ENCODE results near the gene EPS8L3. TPM values are rescaled to one million over a fixed set of nuclear protein-coding genes. Genes with fewer than 3 reads are reported as not detected.

EPS8L3 gene
- total RNA-seq, 1 donor from 2014 or later = not detected

- DNase-seq = no peak
- peaks cover 5% of the 10 kb centered on the region for H3K27me3 Mint-ChIP-seq (ENCODE audit: unreplicated experiment)
- H3K4me1 Mint-ChIP-seq (ENCODE audit: low read depth, unreplicated experiment) = no peaks in the 10 kb centered on the region
- no peak overlapping the region for H3K4me3 Mint-ChIP-seq (ENCODE audit: unreplicated experiment)
- H3K36me3 Mint-ChIP-seq (ENCODE audit: unreplicated experiment) = peaks cover 10% of the 10 kb centered on the region
- no peak overlapping the region for H3K27ac Mint-ChIP-seq (ENCODE audit: unreplicated experiment)
- H3K9me3 Mint-ChIP-seq (ENCODE audit: unreplicated experiment) = no peaks in the 10 kb centered on the region
- no peak for TF ChIP-seq CTCF (IDR thresholded peaks at IDR 0.05; ENCODE audit: partially characterized antibody, unreplicated experiment)
Observed at GRCh38 chr1:109777436-109777835, 13.7 kb upstream of the EPS8L3 start.

- Mint-ChIP-seq H3K4me3 (ENCODE audit: unreplicated experiment) (no peak overlapping the region), H3K27ac (ENCODE audit: unreplicated experiment) (no peak overlapping the region), H3K4me1 (ENCODE audit: low read depth, unreplicated experiment) (no peaks in the 10 kb centered on the region), H3K27me3 (ENCODE audit: unreplicated experiment) (peaks cover 5% of the 10 kb centered on the region), H3K9me3 (ENCODE audit: unreplicated experiment) (no peaks in the 10 kb centered on the region), H3K36me3 (ENCODE audit: unreplicated experiment) (peaks cover 10% of the 10 kb centered on the region)
- TF ChIP-seq CTCF (IDR thresholded peaks at IDR 0.05; ENCODE audit: partially characterized antibody, unreplicated experiment) = peak; percentile 99
- DNase-seq = peak; percentile 85
Observed at GRCh38 chr1:109776911-109777310, 13.2 kb upstream of the EPS8L3 start.

GRCh38 chr1:109776206-109776835 lies 12.6 kb upstream of the EPS8L3 start:
- Mint-ChIP-seq H3K9me3 (ENCODE audit: unreplicated experiment) (no peaks in the 10 kb centered on the region), H3K4me3 (ENCODE audit: unreplicated experiment) (no peak overlapping the region), H3K4me1 (ENCODE audit: low read depth, unreplicated experiment) (no peaks in the 10 kb centered on the region), H3K27ac (ENCODE audit: unreplicated experiment) (no peak overlapping the region), H3K27me3 (ENCODE audit: unreplicated experiment) (peaks cover 5% of the 10 kb centered on the region), H3K36me3 (ENCODE audit: unreplicated experiment) (peaks cover 10% of the 10 kb centered on the region)
- TF ChIP-seq CTCF (IDR thresholded peaks at IDR 0.05; ENCODE audit: partially characterized antibody, unreplicated experiment) = no peak
- DNase-seq = no peak

DNA sequence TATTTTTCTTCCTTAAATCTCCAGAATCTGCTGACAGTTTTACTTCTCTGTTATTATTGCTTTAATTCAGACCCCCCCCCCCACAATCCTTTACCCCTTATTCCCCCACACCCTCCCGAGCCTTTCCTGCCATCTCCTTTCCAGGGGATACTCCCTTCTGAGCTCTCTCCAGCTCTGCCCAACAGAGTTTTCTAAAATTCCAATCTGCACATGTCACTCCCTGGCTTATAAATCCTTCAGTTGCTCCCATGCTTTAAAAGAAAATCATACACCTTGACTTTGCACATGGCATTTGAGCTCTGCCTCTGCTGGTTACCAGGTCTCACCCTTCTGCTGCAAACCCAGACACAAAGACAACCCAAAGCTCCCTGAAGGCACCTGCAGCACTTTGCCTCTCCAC lies 11.7 kb upstream of the EPS8L3 start:
- TF ChIP-seq CTCF (IDR thresholded peaks at IDR 0.05; ENCODE audit: partially characterized antibody, unreplicated experiment) = no peak
- DNase-seq = no peak
- H3K4me1 Mint-ChIP-seq (ENCODE audit: low read depth, unreplicated experiment) = peaks cover 2% of the 10 kb centered on the region
- no peak overlapping the region for H3K27ac Mint-ChIP-seq (ENCODE audit: unreplicated experiment)
- H3K36me3 Mint-ChIP-seq (ENCODE audit: unreplicated experiment) = peaks cover 2% of the 10 kb centered on the region
- H3K27me3 Mint-ChIP-seq (ENCODE audit: unreplicated experiment) = peaks cover 5% of the 10 kb centered on the region
- no peak overlapping the region for H3K4me3 Mint-ChIP-seq (ENCODE audit: unreplicated experiment)
- peaks cover 1% of the 10 kb centered on the region for H3K9me3 Mint-ChIP-seq (ENCODE audit: unreplicated experiment)

DNA sequence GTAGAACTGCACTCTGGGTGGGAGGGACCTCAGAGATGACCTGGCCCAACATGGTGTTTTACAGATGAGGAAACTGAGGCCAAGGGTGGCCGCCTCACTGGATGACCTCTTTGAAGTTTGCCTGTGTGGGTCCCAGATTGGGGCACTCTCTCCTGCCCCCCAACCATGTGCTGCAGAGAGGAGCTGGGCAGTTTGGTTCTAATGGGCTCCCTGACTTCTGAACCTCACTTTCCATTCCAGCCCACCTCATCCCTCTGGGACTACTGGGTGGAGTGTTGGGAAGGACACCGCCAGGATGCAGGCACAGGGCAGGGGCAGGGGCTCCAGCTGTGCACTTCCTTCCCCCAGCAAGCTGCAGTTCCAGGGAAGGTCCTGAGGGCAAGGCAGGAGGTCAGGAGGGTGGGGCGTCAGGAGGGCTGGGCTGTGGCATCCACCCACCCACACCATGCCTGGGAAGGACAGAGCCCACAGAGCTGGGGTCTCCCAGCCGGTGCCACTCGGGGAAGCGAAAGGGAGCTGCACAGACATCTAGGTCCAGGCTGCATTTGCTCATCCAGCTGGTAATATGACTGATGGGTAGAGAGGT lies 10.3 kb upstream of the EPS8L3 start:
- no peaks in the 10 kb centered on the region for H3K36me3 Mint-ChIP-seq (ENCODE audit: unreplicated experiment)
- no peak for DNase-seq
- peaks cover 2% of the 10 kb centered on the region for H3K4me1 Mint-ChIP-seq (ENCODE audit: low read depth, unreplicated experiment)
- H3K27ac Mint-ChIP-seq (ENCODE audit: unreplicated experiment) = no peak overlapping the region
- H3K27me3 Mint-ChIP-seq (ENCODE audit: unreplicated experiment) = peaks cover 9% of the 10 kb centered on the region
- TF ChIP-seq CTCF (IDR thresholded peaks at IDR 0.05; ENCODE audit: partially characterized antibody, unreplicated experiment) = peak; percentile 7
- peaks cover 1% of the 10 kb centered on the region for H3K9me3 Mint-ChIP-seq (ENCODE audit: unreplicated experiment)
- no peak overlapping the region for H3K4me3 Mint-ChIP-seq (ENCODE audit: unreplicated experiment)

Measured in glutamatergic neuron (in vitro differentiated cells).